Measurements from ENCODE around the gene NPHP3.

NPHP3 gene

DNA sequence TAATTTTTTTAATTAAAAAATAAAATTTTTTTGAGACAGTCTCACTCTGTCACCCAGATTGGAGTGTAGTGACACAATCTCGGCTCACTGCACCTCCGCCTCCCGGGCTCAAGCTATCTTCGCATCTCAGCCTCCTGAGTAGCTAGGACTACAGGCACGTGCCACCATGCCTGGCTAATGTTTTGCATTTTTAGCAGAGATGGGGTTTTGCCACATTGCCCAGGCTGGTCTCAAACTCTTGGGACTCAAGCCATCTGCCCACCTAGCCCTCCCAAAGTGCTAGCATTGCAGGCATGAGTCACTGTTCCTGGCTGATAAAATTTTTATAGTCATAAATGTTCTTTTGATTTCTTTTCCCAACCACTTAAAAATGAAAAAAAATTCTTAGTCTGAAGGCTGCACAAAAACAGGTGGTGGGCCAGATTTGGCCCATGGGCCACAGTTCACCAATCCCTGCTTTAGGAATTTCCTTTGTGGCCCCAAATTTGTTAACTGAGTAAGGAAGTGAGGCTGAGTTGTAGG is 52.9 kb downstream of the NPHP3 start:
- Histone ChIP-seq H4K20me1 (ENCODE audit: low read depth, low read length) (no peaks in the 10 kb centered on the region), H3K4me2 (ENCODE audit: low read depth, low read length, poor library complexity, severe bottlenecking) (no peak overlapping the region), H3K9me2 (replicated peaks; ENCODE audit: insufficient read depth, low read length) (no peaks in the 10 kb centered on the region), H3K36me3 (ENCODE audit: low read length) (peaks cover 33% of the 10 kb centered on the region; the same call in 1 of the 2 replicates), H3K4me3 (ENCODE audit: insufficient read depth, low read length, poor library complexity, severe bottlenecking) (no peak overlapping the region), H3K9me3 (ENCODE audit: insufficient read depth, low read length) (no peaks in the 10 kb centered on the region), H3F3A (ENCODE audit: insufficient read depth) (peaks cover 4% of the 10 kb centered on the region; the same call in 1 of the 2 replicates), H3K27ac (ENCODE audit: low read depth, low read length) (no peak overlapping the region), H3K79me2 (ENCODE audit: insufficient read depth, low read length) (no peaks in the 10 kb centered on the region; the same call in 1 of the 2 replicates), H3K27me3 (ENCODE audit: low read length) (no peaks in the 10 kb centered on the region), H3K9ac (ENCODE audit: low read length) (no peak overlapping the region), H2AFZ (ENCODE audit: low read depth, low read length, severe bottlenecking) (no peak overlapping the region)
- TF ChIP-seq EZH2phosphoT487 (conservative IDR thresholded peaks at IDR 0.05; ENCODE audit: low read length) = no peak
- TF ChIP-seq, protein P1, sequence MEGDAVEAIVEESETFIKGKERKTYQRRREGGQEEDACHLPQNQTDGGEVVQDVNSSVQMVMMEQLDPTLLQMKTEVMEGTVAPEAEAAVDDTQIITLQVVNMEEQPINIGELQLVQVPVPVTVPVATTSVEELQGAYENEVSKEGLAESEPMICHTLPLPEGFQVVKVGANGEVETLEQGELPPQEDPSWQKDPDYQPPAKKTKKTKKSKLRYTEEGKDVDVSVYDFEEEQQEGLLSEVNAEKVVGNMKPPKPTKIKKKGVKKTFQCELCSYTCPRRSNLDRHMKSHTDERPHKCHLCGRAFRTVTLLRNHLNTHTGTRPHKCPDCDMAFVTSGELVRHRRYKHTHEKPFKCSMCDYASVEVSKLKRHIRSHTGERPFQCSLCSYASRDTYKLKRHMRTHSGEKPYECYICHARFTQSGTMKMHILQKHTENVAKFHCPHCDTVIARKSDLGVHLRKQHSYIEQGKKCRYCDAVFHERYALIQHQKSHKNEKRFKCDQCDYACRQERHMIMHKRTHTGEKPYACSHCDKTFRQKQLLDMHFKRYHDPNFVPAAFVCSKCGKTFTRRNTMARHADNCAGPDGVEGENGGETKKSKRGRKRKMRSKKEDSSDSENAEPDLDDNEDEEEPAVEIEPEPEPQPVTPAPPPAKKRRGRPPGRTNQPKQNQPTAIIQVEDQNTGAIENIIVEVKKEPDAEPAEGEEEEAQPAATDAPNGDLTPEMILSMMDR (IDR thresholded peaks at IDR 0.05; ENCODE audit: insufficient read depth, low read length, poor library complexity, severe bottlenecking) = no peak

DNA sequence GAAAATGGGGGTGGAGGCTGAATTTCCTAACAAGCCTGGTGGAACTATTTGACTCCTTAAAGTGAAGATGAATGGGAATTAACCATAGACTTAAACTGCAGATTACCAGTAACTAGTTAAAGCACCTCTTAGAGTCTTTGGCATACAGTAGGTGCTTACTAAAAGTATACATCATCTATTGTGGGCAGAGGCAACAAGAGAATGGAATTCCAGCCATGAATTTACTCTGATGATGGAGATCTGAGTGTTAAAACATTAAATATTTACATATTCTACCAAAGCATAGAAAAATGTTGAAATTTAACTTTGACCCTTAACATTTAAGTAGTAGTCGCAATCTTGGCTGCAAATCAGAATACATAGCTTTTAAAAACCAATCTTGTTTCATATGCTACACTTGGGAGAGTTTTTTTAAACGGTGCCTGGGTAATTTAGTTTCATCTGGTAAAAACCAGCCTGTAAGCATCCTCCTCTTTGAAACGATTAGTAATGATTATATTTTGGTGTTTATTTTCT is 56.9 kb downstream of the NPHP3 start:
- H3K9me2 ChIP-seq (replicated peaks; ENCODE audit: insufficient read depth, low read length) = no peaks in the 10 kb centered on the region
- H3K79me2 ChIP-seq (ENCODE audit: insufficient read depth, low read length) = peaks cover 22% of the 10 kb centered on the region; the same call in 1 of the 2 replicates

DNA sequence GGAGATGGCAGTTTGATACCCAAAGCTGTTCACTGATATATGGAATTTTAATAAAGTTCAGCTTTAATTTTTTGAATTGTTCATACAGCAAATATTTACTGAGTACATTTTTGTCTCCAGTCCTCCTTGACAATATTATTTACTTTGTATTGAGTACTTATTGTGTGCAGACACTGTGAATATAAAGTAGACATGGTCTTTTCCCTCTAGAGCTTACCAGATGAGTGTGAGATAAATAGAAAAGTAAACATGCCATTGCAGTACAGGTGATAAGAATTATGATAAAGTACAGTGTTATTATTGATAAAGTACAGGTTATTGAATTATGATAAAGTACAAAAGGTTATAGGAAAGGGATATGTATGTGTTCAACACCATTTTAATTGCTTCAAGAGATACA is 60.0 kb downstream of the NPHP3 start:
- Histone ChIP-seq H3K9ac (ENCODE audit: low read length) (no peak overlapping the region), H3K79me2 (ENCODE audit: insufficient read depth, low read length) (peaks cover 23% of the 10 kb centered on the region; the same call in 1 of the 2 replicates), H3K4me3 (ENCODE audit: insufficient read depth, low read length, poor library complexity, severe bottlenecking) (no peak overlapping the region), H3K27me3 (ENCODE audit: low read length) (no peaks in the 10 kb centered on the region), H3K4me2 (ENCODE audit: low read depth, low read length, poor library complexity, severe bottlenecking) (peak overlapping the region; percentile 84), H4K20me1 (ENCODE audit: low read depth, low read length) (no peaks in the 10 kb centered on the region), H2AFZ (ENCODE audit: low read depth, low read length, severe bottlenecking) (no peak overlapping the region), H3K36me3 (ENCODE audit: low read length) (peaks cover 13% of the 10 kb centered on the region; the same call in 1 of the 2 replicates), H3K9me2 (replicated peaks; ENCODE audit: insufficient read depth, low read length) (no peaks in the 10 kb centered on the region), H3F3A (ENCODE audit: insufficient read depth) (peaks cover 4% of the 10 kb centered on the region; the same call in 1 of the 2 replicates), H3K9me3 (ENCODE audit: insufficient read depth, low read length) (no peaks in the 10 kb centered on the region), H3K27ac (ENCODE audit: low read depth, low read length) (no peak overlapping the region)
- TF ChIP-seq, protein P1 (IDR thresholded peaks at IDR 0.05; ENCODE audit: insufficient read depth, low read length, poor library complexity, severe bottlenecking) = no peak
- TF ChIP-seq EZH2phosphoT487 (conservative IDR thresholded peaks at IDR 0.05; ENCODE audit: low read length) = no peak

More for the DNA sequence above, 56.9 kb downstream of the NPHP3 start:
- no peak overlapping the region for H3K27ac ChIP-seq (ENCODE audit: low read depth, low read length)
- H4K20me1 ChIP-seq (ENCODE audit: low read depth, low read length) = no peaks in the 10 kb centered on the region
- H3F3A ChIP-seq (ENCODE audit: insufficient read depth) = peaks cover 4% of the 10 kb centered on the region; the same call in 1 of the 2 replicates
- no peak overlapping the region for H3K9ac ChIP-seq (ENCODE audit: low read length)
- peaks cover 13% of the 10 kb centered on the region; the same call in 1 of the 2 replicates for H3K36me3 ChIP-seq (ENCODE audit: low read length)
- no peak for TF ChIP-seq EZH2phosphoT487 (conservative IDR thresholded peaks at IDR 0.05; ENCODE audit: low read length)
- TF ChIP-seq, protein P1 (IDR thresholded peaks at IDR 0.05; ENCODE audit: insufficient read depth, low read length, poor library complexity, severe bottlenecking) = no peak
- no peak overlapping the region for H3K4me3 ChIP-seq (ENCODE audit: insufficient read depth, low read length, poor library complexity, severe bottlenecking)
- no peaks in the 10 kb centered on the region for H3K9me3 ChIP-seq (ENCODE audit: insufficient read depth, low read length)
- H3K27me3 ChIP-seq (ENCODE audit: low read length) = no peaks in the 10 kb centered on the region
- no peak overlapping the region for H2AFZ ChIP-seq (ENCODE audit: low read depth, low read length, severe bottlenecking)
- no peak overlapping the region for H3K4me2 ChIP-seq (ENCODE audit: low read depth, low read length, poor library complexity, severe bottlenecking)

All from SU-DHL-6 (cell line).